ENCODE measurements around the gene FAM118A.

FAM118A gene

DNA sequence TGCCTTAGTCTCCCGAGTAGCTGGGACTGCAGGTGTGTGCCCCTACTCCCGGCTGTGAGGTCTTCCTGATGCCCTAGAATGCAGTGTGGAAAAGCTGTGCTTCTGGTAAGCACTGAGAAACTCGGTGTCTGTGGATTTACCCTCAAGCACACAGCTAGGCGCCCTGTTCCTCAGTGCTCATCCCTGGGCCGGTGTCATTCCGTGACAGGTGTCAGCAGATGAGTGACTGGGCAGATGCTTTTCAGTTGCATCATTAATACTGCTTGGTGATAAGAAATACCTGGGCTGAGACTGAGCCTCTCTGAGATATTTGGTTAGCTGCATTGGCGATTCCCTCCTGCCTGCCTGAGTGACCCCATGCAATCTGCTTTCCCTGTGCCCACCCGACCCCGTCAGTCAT, 21.8 kb downstream of the FAM118A start:
- no peak for TF ChIP-seq CTCF (IDR thresholded peaks at IDR 0.05; ENCODE audit: borderline replicate concordance, insufficient read depth, low read depth, low read length)
- no peak overlapping the region for H3K4me3 ChIP-seq (ENCODE audit: low read depth, low read length)

GRCh38 chr22:45332001-45332400, 22.3 kb downstream of the FAM118A start:
- no peak overlapping the region for H3K4me3 ChIP-seq (ENCODE audit: low read depth, low read length)
- TF ChIP-seq CTCF (IDR thresholded peaks at IDR 0.05; ENCODE audit: borderline replicate concordance, insufficient read depth, low read depth, low read length): no peak

DNA sequence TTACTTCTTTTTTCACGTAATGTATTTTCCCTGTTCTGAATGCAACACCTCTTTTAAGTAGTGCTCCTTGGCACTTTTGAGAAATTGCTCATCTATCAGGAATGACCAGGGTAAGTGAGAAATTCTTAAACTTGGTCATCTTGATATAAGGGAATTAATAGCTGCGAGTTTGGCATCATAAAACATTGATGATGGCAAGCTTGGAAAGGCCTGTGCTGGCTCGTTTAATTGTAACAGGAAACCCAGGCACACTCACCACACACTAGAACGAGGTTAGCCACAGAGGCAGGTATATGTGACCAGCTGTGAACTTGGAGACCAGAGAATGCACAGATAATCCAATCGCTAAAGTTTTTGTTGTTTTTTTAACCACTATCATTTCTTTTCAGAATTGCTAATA, 24.3 kb downstream of the FAM118A start:
- TF ChIP-seq CTCF (IDR thresholded peaks at IDR 0.05; ENCODE audit: borderline replicate concordance, insufficient read depth, low read depth, low read length): no peak
- H3K4me3 ChIP-seq (ENCODE audit: low read depth, low read length): no peak overlapping the region

DNA sequence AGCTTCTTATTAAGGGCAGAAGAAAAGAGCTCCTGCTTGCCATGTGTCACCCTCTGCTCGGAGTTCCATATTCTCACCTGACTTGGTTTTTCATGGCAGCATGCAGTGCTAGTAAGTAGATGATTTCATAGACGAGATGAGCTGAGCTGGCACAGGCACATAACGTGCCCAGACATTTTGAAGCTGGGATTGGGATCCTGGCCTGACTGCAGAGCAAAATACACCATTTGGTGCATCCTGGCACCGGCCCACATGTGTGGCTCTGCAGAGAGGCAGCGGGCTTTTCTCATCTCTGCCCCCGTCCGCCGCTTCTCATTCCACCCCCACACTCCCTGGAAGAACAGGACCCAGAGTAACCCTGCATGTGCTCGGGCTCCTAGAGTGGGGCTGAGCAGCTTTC, 24.8 kb downstream of the FAM118A start:
- H3K4me3 ChIP-seq (ENCODE audit: low read depth, low read length): no peak overlapping the region
- TF ChIP-seq CTCF (IDR thresholded peaks at IDR 0.05; ENCODE audit: borderline replicate concordance, insufficient read depth, low read depth, low read length): no peak

DNA sequence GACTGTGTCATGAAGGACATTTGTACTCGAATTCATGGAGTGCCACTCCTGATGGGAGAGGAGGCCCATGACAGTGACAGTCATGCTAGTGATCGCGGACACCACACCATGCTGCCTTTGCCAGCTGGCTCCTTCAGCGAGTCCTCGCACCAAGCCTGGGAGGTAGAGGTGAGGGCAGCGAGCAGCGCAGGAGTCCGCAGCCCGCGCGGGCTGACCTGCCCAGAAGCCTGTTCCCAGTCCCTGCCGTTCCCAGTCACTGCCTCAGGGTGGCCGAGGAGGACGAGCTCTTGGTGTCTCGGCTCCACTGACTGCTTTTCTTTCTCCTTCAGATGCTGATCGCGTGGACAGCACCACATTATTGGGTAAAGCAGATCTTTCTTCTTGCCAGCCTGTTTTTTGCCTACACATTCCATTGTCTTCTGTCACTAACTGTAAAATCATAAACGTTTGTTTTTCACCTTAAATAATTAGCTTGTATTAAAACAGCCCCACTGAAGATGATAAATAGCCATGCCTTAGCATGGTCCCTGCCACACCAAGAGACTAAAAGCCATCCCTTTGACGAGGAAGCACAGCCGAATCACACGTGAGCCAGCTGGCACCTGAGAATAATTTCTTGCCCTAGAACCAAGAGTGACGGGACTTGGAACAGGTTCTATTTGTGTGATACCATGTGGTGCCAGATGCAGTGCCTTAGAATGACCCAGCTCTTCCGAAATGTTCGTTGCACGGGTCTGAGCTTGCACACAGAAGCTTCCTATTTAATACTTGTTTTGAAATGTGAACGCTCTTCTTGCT, 25.5 kb downstream of the FAM118A start:
- TF ChIP-seq CTCF (IDR thresholded peaks at IDR 0.05; ENCODE audit: borderline replicate concordance, insufficient read depth, low read depth, low read length): no peak

GRCh38 chr22:45335854-45336522, 26.3 kb downstream of the FAM118A start:
- no peak overlapping the region for H3K4me3 ChIP-seq (ENCODE audit: low read depth, low read length)
- no peak for TF ChIP-seq CTCF (IDR thresholded peaks at IDR 0.05; ENCODE audit: borderline replicate concordance, insufficient read depth, low read depth, low read length)

More for the DNA sequence above, 25.5 kb downstream of the FAM118A start:
- no peak overlapping the region for H3K4me3 ChIP-seq (ENCODE audit: low read depth, low read length)

DNA sequence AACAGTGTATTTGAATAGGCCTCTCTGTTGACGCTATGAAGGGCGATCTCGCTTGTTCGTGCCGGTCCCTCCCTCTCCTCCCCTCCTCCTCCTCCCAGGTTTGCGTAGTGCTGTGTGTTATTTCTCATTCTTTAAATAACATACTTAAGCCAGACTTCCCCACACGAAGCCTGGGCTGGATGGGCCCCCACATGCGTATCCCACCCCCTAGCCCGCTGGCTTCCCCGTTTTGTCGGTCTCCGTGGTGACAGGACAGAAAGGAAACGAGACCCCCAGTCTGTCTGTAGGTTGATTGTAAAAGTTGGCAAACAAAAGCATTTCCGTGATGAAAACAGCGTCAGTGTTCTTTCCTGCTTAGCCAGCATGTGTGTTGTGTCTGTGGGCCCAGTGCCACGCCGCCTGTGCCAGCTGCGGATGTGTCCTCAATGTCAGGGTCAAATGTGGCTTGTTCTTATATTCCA, 27.3 kb downstream of the FAM118A start:
- no peak for TF ChIP-seq CTCF (IDR thresholded peaks at IDR 0.05; ENCODE audit: borderline replicate concordance, insufficient read depth, low read depth, low read length)
- no peak overlapping the region for H3K4me3 ChIP-seq (ENCODE audit: low read depth, low read length)
